GM12878 (cell line): ENCODE data around the gene NXN. TPM values are rescaled to one million over a fixed set of nuclear protein-coding genes. Genes with fewer than 3 reads are reported as not detected.

Experiments
- ATAC-seq: fragments of 200-7000 bp; cut with Tn5 transposase; 3 replicates; pipeline ENCODE4 v1.9.1; 2020; ENCODE audit warnings: mild to moderate bottlenecking, moderate library complexity
- BruUV-seq: library from RNA; stranded (reverse); fragments of 400-500 nt; replicated peaks from 2 replicates; lab custom pipeline; 2021; lab: Mats Ljungman, UMichigan
- CTCF ChIA-PET: fragments of 300-600 bp; sonication (Branson Sonifier 250); formaldehyde crosslinking; extraction: SDS; loops from one replicate; lab custom pipeline; 2021; ENCODE audit warnings: inconsistent platforms; lab: Yijun Ruan, JAX
- POLR2A ChIA-PET: fragments of 350-600 bp; formaldehyde crosslinking; extraction: SDS; loops from one replicate; lab custom pipeline; 2021; ENCODE audit warnings: inconsistent platforms; lab: Charles Lee
- RAD21 ChIA-PET: fragments of 300-600 bp; sonication (Branson Sonifier 250); formaldehyde crosslinking; loops from one replicate; lab custom pipeline; 2023; ENCODE audit warnings: antibody characterized with exemption; ENCODE audit not compliant: unreplicated experiment; lab: Charles Lee
- SMC1A ChIA-PET: fragments of 300-600 bp; sonication (Branson Sonifier 250); formaldehyde crosslinking; loops from one replicate; lab custom pipeline; 2023; ENCODE audit not compliant: unreplicated experiment, uncharacterized antibody; lab: Charles Lee
- DNase-seq: peaks from one replicate; pipeline ENCODE4 v3.0.0-alpha.2; 2011; ENCODE audit warnings: low read depth, low spot score
- FAIRE-seq: peaks from 3 replicates; lab custom pipeline; 2011; peaks lifted over from hg19 to GRCh38; lab: Jason Lieb, UNC
- H2AFZ ChIP-seq: 2 replicates; pipeline ENCODE4 v1.6.0; 2011; ENCODE audit warnings: low read depth, low read length, control low read depth; ENCODE audit not compliant: control insufficient read depth
- H3K27ac ChIP-seq: 2 replicates; pipeline ENCODE4 v1.5.1; 2011; ENCODE audit warnings: control low read depth; ENCODE audit not compliant: control insufficient read depth, insufficient read depth
- H3K27me3 ChIP-seq, 2 experiments: replicated peaks in 1 of 2; 2 replicates each; pipeline versions ENCODE4 v1.6.0 to v1.6.1; 2011; ENCODE audit warnings: low read length in 1 of 2; ENCODE audit not compliant: control insufficient read depth in 2 of 2, insufficient read depth in 2 of 2
- H3K36me3 ChIP-seq, 2 experiments: 2 replicates each; pipeline ENCODE4 v1.5.1; 2011; ENCODE audit warnings: low read length in 1 of 2; ENCODE audit not compliant: control insufficient read depth in 2 of 2, insufficient read depth in 2 of 2
- H3K4me1 ChIP-seq: 2 replicates; pipeline ENCODE4 v1.6.1; 2011; ENCODE audit warnings: mild to moderate bottlenecking, low read length, moderate library complexity, mixed read lengths; ENCODE audit not compliant: control insufficient read depth, insufficient read depth
- H3K4me2 ChIP-seq: 2 replicates; pipeline ENCODE4 v1.6.0; 2011; ENCODE audit warnings: control low read depth; ENCODE audit not compliant: control insufficient read depth, insufficient read depth
- H3K4me3 ChIP-seq: fragments of 200-600 bp; sonication (generic); 2 replicates; pipeline ENCODE4 v1.5.1; 2016
- H3K79me2 ChIP-seq: 2 replicates; pipeline ENCODE4 v1.6.0; 2011; ENCODE audit warnings: low read length; ENCODE audit not compliant: control insufficient read depth, insufficient read depth
- H3K9ac ChIP-seq: 2 replicates; pipeline ENCODE4 v1.8.0; 2011; ENCODE audit warnings: low read length, control low read depth, mixed read lengths; ENCODE audit not compliant: control insufficient read depth, insufficient read depth
- H3K9me3 ChIP-seq: replicated peaks from 3 replicates; pipeline ENCODE4 v1.5.1; 2011; ENCODE audit warnings: mild to moderate bottlenecking, low read length; ENCODE audit not compliant: control insufficient read depth, insufficient read depth
- H4K20me1 ChIP-seq: 2 replicates; pipeline ENCODE4 v1.6.0; 2011; ENCODE audit not compliant: control insufficient read depth, insufficient read depth
- BRCA1 ChIP-seq: IDR thresholded peaks from 2 replicates; pipeline ENCODE4 v1.6.1; 2011; ENCODE audit warnings: low read depth, low read length, improper control_type of control experiment
- DPF2 ChIP-seq: fragments of 450-650 bp; IDR thresholded peaks from 2 replicates; pipeline ENCODE4 v1.6.1; 2017; ENCODE audit warnings: mild to moderate bottlenecking
- EGR1 ChIP-seq, 2 experiments: IDR thresholded peaks; 1 replicate in 1 of 2; 2 replicates in 1 of 2; pipeline ENCODE4 v1.6.1; 2011 to 2012; ENCODE audit warnings: low read depth in 2 of 2, low read length in 2 of 2, borderline replicate concordance in 1 of 2, mild to moderate bottlenecking in 1 of 2, moderate library complexity in 1 of 2
- HDAC6 ChIP-seq: fragments of 200-600 bp; sonication (generic); IDR thresholded peaks from one replicate; pipeline ENCODE4 v1.8.0; 2017; ENCODE audit warnings: antibody characterized with exemption; ENCODE audit not compliant: unreplicated experiment
- HDGF ChIP-seq: fragments of 450-650 bp; IDR thresholded peaks from 2 replicates; pipeline ENCODE4 v1.6.1; 2016; ENCODE audit warnings: antibody characterized with exemption
- IKZF2 ChIP-seq, 2 experiments: fragments of 450-650 bp; IDR thresholded peaks; 2 replicates each; pipeline ENCODE4 v1.6.1; 2017; ENCODE audit warnings: mild to moderate bottlenecking in 2 of 2, moderate library complexity in 2 of 2
- NBN ChIP-seq: fragments of 450-650 bp; IDR thresholded peaks from 2 replicates; pipeline ENCODE4 v1.6.1; 2016
- SP1 ChIP-seq: IDR thresholded peaks from one replicate; pipeline ENCODE4 v1.6.1; 2011; ENCODE audit warnings: low read depth, low read length
- STAT3 ChIP-seq: IDR thresholded peaks from 2 replicates; pipeline ENCODE4 v1.6.1; 2011; ENCODE audit warnings: low read depth, low read length, improper control_type of control experiment
- ZNF217 ChIP-seq: fragments of 450-650 bp; IDR thresholded peaks from 2 replicates; pipeline ENCODE4 v1.6.1; 2017; ENCODE audit warnings: antibody characterized with exemption, mild to moderate bottlenecking
- whole genome bisulfite sequencing: methylation state at CpG from one replicate; pipeline ENCODE4 v1.1.6; 2016; ENCODE audit warnings: low lambda C conversion rate; ENCODE audit not compliant: insufficient replicate concordance, insufficient coverage; ENCODE audit errors: missing lambda C conversion rate; 5-methylcytosine and 5-hydroxymethylcytosine counted together
- in situ Hi-C: fragments of 300-500 bp; cut with MboI; formaldehyde crosslinking; loops from 9 replicates; pipeline ENCODE4 v1.14.3; 2018; ENCODE audit warnings: mixed read lengths
- intact Hi-C: fragments of 100-400 bp; cut with micrococcal nuclease; formaldehyde crosslinking; loops from one replicate; pipeline ENCODE4 v1.14.2; 2022; ENCODE audit not compliant: unreplicated experiment
- polyA plus RNA-seq, 11 experiments: library from polyadenylated mRNA; depleted of rRNA in 4 of 11; unstranded in 6 of 11; stranded (reverse) in 5 of 11; fragments of >200 nt; fragmentation: Nextera tagmentation in 4 of 11; fragmentation: Illumina TruSeq in 1 of 11; extraction: Ambion mirVana in 4 of 11; extraction: Trizol in 1 of 11; gene quantifications; 1 replicate in 1 of 11; 2 replicates in 10 of 11; pipeline versions ENCODE4 v1.2.1 to v1.2.3, GENCODE V29; 2011 to 2016; ENCODE audit warnings: inconsistent platforms in 2 of 11, missing spikeins in 2 of 11, low read depth in 1 of 11
- total RNA-seq, 4 experiments: library from RNA; depleted of rRNA in 3 of 4; stranded (reverse); fragments of >200 nt in 3 of 4; fragmentation: Illumina TruSeq in 1 of 4; extraction: Trizol in 1 of 4; gene quantifications; 2 replicates each; pipeline versions ENCODE4 v1.2.1 to v1.2.3, GENCODE V29; 2013 to 2021
- TF ChIP-seq, protein P1 (sequence below): fragments of 450-650 bp; formaldehyde crosslinking; IDR thresholded peaks from 2 replicates; pipeline ENCODE4 v1.4.0; 2022; ENCODE audit warnings: mild to moderate bottlenecking, moderate library complexity
- TF ChIP-seq, protein P2 (sequence below): IDR thresholded peaks from 2 replicates; pipeline ENCODE4 v1.6.1; 2011; ENCODE audit warnings: low read depth, low read length, improper control_type of control experiment, borderline replicate concordance

Gene NXN
- total and polyA plus RNA-seq, 10 of the 15 experiments (the other 5 are each of a cell fraction or from before 2014, with no cell fraction given), result 0.04 to 1.2 (median 0.30) TPM

DNA sequence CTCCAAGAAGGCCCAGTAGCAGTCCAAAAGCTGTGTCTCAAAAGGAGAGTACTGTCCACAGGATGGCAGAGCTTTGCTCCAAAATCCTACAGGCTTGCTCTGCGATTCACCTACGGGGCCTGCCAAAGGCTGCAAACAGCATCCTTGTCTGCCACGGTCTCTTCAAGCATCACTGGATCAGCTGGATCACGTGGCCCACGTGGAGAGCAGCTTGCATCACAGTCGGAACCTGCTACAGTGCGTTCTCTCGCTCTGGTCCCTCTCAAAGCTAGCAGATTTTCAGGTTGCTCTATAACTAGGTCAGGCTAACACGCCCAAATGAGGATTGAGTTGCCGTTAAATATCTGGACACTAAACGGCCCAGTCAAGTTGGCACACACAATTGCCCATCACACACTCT, 9.0 kb upstream of the NXN start (continued):
- TF ChIP-seq, protein P1, sequence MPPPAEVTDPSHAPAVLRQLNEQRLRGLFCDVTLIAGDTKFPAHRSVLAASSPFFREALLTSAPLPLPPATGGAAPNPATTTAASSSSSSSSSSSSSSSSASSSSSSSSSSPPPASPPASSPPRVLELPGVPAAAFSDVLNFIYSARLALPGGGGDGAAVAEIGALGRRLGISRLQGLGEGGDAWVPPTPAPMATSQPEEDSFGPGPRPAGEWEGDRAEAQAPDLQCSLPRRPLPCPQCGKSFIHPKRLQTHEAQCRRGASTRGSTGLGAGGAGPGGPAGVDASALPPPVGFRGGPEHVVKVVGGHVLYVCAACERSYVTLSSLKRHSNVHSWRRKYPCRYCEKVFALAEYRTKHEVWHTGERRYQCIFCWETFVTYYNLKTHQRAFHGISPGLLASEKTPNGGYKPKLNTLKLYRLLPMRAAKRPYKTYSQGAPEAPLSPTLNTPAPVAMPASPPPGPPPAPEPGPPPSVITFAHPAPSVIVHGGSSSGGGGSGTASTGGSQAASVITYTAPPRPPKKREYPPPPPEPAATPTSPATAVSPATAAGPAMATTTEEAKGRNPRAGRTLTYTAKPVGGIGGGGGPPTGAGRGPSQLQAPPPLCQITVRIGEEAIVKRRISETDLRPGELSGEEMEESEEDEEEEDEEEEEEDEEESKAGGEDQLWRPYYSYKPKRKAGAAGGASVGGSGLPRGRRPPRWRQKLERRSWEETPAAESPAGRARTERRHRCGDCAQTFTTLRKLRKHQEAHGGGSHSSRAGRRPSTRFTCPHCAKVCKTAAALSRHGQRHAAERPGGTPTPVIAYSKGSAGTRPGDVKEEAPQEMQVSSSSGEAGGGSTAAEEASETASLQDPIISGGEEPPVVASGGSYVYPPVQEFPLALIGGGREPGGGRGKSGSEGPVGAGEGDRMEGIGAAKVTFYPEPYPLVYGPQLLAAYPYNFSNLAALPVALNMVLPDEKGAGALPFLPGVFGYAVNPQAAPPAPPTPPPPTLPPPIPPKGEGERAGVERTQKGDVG (CRISPR knock-in tag), result no peak
- TF ChIP-seq, all 136 proteins: peak for 0

DNA sequence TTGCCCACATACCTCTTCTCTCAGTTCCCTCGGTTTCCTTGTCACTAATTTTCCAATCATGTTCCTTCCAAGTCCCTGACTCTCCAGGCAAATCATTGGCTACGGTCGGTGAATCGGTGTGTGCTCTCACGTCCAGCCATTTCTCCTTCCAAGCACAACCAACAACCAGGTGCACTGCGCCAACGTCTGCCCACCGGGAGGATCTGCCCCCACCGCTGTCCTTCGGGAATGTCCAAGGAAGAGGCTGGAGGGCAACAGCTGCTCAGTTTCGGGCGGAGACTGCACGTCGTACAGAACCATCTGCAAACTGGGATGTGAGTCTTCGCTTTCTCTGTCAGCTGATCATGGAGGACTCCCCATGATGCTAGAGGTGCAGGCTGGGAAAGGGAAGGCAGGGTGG, 8.4 kb upstream of the NXN start:
- intact Hi-C loops, result loop anchor here (10.0 kb wide), 1 partner anchor 273 kb away; the partner anchor contains the start of gene VPS53
- 65% methylated on average over 15 of the region's 15 CpGs for WGBS
- ChIA-PET SMC1A (interaction anchor here (0.5 kb wide), 1 partner anchor 282 kb away, joined by 3 read pairs; no protein-coding TSS in a partner anchor), CTCF (interaction anchor here (1.3 to 1.4 kb wide), 2 partner anchors 9 to 11 kb away, joined by 4 read pairs; partner anchors contain the start of gene TIMM22), RAD21 (no interaction called here), POLR2A (no interaction called here)
- DNase-seq (no peak), ATAC-seq (no peak), FAIRE-seq (no peak)
- in situ Hi-C loops, result loop anchor here (5.0 kb wide), 1 partner anchor 191 kb away; no protein-coding TSS in a partner anchor
- H3K9me3 ChIP-seq, result no peaks in the 10 kb centered on the region; the same call in 2 of the 3 replicates
- no peak overlapping the region for H3K27ac ChIP-seq
- H3K36me3 ChIP-seq, result no peaks in the 10 kb centered on the region
- no TSS peak for BruUV-seq
- no peaks in the 10 kb centered on the region for H3K27me3 ChIP-seq
- TF ChIP-seq, protein P2, sequence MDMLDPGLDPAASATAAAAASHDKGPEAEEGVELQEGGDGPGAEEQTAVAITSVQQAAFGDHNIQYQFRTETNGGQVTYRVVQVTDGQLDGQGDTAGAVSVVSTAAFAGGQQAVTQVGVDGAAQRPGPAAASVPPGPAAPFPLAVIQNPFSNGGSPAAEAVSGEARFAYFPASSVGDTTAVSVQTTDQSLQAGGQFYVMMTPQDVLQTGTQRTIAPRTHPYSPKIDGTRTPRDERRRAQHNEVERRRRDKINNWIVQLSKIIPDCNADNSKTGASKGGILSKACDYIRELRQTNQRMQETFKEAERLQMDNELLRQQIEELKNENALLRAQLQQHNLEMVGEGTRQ, result no peak
- TF ChIP-seq HDGF, result no peak
- TF ChIP-seq IKZF2 (IDR thresholded peaks at IDR 0.05), result no peak
- no peak for TF ChIP-seq STAT3
- TF ChIP-seq DPF2, result no peak
- no peak for TF ChIP-seq ZNF217
- TF ChIP-seq BRCA1, result no peak
- no peak for TF ChIP-seq HDAC6
- no peak for TF ChIP-seq NBN
- TF ChIP-seq EGR1 (IDR thresholded peaks at IDR 0.05; ENCODE audit: borderline replicate concordance in 1 of 2, low read depth in 2 of 2, low read length in 2 of 2), result no peak
- no peak for TF ChIP-seq SP1
- no peaks in the 10 kb centered on the region for H4K20me1 ChIP-seq
- H2AFZ ChIP-seq, result no peak overlapping the region
- no peaks in the 10 kb centered on the region for H3K4me1 ChIP-seq
- H3K9ac ChIP-seq, result no peak overlapping the region
- H3K4me2 ChIP-seq, result no peak overlapping the region
- H3K79me2 ChIP-seq, result no peaks in the 10 kb centered on the region
- H3K4me3 ChIP-seq, result no peak overlapping the region
